Glomerular endothelial cell (primary cell): ENCODE measurements around the gene XPR1. TPM values are rescaled to one million over a fixed set of nuclear protein-coding genes. Genes with fewer than 3 reads are reported as not detected.

Source experiments
- DNase-seq: peaks from one replicate; pipeline ENCODE4 v3.0.0-alpha.2; 2011; ENCODE audit warnings: low read depth, low spot score; ENCODE audit errors: extremely low read depth
- total RNA-seq: library from RNA; depleted of rRNA; stranded (reverse); fragments of >200 nt; gene quantifications from 2 replicates; pipeline ENCODE4 v1.2.3, GENCODE V29; 2015

Gene XPR1
- total RNA-seq, 1 donor from 2014 or later = 24.2 TPM

DNA sequence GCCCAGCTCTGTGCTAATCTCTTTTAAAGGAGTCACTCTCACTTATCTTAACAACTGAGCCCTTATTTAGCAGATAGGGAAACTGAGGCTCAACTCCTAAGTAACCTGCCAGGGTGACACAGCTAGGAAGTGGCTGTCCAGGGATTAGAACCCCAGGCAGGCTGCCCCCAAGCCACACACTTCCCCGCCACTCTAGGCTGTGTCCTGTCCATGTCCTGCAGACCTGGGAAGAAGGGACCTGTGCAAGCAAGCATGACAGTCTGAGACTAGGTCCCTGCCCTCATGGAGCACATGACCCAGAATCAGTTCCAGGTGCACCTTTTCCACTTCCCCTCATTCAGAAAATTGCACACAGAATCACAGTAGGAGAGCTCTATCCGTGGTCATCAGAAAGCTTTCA, 293.1 kb downstream of the XPR1 start:
- no peak for DNase-seq

- no peak for DNase-seq
Measured at GRCh38 chr1:180925471-180926051, 293.7 kb downstream of the XPR1 start.

DNA sequence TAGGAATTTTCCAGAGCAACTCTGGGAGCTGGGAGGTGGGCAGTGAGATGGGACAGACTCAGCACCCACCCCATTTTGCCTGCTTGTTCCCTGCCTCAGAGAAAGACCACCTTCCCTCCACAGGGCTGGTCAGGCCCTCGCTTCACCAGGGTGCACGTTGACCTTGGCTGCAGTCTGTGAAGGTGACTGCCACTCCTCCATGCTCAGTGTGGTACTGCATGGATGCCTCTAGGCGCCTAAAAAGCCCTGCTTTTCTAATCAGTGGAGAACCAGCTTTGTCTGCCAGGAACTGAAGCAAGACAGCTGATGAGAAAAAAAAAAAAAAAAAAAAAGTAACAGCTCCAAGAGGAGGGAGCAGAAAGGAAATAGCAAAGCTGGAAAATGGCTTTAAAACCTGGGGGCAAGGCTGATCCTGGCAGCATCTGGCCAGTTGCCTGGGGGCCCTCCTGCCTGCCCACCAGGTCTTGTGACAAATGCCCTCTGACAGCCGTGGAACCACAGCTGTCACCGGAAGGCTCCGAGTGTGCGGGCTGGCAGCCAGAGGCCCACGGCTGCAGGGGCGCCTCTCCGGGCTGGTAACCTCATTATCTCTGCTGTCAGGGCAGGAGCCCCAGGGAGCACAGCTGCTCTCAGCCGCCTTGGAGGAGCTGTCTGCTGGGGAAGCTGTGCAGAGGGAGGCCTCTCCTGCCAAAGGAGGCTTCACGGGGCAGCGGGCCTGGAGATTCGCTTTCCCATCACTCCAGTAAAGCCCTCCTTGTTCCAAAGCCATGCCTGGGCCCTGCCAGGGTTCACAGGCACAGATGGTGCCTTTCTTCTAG, 294.6 kb downstream of the XPR1 start:
- no peak for DNase-seq

GRCh38 chr1:180927348-180927747, 295.5 kb downstream of the XPR1 start:
- DNase-seq = no peak

GRCh38 chr1:180927841-180928240, 296.0 kb downstream of the XPR1 start:
- DNase-seq = no peak

- DNase-seq = no peak
Measured at GRCh38 chr1:180928331-180929230, 296.8 kb downstream of the XPR1 start.

DNA sequence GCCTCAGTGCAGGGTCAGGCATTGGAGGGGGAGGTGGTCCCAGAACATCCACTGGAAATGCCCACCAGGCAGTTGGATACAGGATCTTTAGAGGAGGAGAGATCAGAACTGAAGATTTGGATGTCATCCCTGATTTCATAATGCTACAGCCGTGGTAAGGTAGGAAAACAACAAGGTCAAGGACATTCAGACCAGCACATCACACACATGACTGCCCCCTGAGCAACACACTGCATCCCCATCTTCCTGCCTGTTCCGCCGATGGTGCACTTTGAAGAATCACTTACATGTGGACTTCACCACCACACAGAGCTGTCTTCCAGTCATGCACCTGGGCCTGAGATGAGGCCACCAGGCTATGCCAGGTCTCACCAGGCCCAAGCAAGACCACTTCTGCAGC, 297.6 kb downstream of the XPR1 start:
- no peak for DNase-seq

- DNase-seq = no peak
Measured at GRCh38 chr1:180930687-180931086, 298.9 kb downstream of the XPR1 start.

GRCh38 chr1:180931529-180931928, 299.7 kb downstream of the XPR1 start:
- DNase-seq = no peak

- DNase-seq = no peak
Measured at GRCh38 chr1:180932378-180932777, 300.6 kb downstream of the XPR1 start.

- DNase-seq = no peak
Measured at GRCh38 chr1:180933141-180933540, 301.3 kb downstream of the XPR1 start.

GRCh38 chr1:180934563-180934962, 302.7 kb downstream of the XPR1 start:
- no peak for DNase-seq

DNA sequence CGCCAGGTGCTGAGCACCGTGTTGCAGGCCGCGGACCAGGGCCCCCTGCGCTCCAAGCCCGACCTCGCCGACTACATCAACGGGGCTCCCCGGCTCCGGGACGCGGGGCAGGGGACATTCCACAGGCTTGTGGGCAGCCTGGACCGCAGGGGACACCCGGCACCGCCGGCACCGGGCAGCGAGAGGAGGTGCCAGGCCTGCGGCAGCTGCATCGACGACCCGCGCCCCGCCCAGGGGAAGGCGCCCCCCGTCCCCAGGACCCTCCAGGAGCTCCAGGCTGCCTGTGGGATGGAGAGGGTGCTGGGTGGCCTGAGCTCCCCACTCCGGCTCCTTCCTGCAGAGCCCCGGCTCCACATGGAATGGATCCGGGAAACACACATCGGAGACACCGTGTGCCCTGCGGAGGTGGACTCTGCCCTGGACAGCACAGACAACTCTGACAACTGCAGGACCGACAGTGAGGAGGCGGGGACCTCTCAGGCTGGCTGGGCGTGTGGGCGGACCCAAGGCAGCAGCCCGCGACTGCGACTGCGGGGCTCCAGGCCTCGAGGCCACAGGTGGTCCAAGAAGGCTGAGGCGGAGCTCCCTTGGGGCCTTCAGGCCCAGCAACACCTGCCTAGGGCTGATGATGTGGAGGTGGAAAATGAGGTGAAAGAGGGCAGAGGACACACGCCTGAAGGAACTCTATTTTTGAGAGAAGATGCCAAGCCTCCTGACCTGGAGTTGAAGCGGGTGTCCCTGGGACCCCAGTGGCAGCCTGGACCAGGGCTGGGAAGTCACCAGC, 303.7 kb downstream of the XPR1 start:
- DNase-seq = no peak

DNA sequence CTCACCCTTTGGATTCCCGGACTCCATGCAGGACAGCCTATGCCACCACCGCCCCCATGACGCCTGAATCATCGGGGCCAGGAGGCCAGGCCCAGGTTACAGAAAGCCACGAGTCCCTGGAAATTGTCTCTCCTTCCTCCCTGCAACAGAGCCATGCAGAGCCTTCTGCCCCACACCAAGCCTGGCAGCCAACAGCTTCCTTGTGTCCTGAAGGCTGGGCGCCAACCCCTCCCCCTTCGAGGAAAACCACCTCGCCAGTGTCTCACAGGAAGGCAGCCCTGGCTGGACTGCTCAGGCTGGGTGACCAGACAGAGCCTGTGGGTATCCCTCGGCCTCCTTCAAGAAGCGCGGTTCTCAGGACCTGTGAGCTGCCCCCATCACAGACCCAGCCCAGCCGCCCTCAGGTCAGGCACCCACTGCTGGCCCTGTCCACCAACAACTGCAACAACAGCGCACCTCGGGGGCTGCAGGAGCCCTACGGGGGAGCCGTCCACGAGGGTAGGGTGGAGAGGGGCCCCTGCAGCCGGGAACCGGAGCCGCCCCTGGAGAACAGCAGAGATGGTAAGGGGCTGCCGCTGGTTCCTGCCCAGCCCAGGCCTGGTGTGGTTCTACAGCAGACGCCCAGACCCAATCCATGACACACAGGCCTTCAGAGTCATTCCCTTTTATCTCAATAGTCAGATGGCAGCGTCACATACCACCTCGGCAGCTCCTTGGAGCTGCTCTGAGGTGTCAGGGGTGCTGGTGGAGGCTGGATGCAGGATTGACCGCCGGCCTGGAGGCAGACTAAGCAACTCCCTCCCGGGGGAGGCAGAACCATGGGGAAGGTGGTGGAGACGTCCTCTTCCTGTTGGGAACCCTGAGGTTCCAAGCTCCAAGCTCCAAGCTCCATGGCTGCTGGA, 304.5 kb downstream of the XPR1 start:
- no peak for DNase-seq

DNA sequence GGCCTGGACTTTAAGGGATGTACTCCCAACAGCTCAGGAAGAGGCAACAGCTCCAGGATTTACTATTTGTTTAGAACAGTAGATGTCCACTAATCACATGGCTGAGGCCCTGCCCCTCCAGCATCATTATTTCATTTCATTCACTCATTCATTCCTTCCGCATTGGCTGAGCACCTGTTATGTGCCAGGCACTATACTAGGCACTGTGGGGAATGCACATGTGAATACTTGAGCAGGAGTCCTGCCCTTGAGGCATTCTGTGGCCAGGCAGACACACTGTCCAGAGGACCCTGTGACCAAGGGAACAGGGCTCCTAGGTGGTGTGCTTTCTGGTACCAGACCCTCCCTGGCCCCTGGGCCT, 305.2 kb downstream of the XPR1 start:
- DNase-seq = no peak

DNA sequence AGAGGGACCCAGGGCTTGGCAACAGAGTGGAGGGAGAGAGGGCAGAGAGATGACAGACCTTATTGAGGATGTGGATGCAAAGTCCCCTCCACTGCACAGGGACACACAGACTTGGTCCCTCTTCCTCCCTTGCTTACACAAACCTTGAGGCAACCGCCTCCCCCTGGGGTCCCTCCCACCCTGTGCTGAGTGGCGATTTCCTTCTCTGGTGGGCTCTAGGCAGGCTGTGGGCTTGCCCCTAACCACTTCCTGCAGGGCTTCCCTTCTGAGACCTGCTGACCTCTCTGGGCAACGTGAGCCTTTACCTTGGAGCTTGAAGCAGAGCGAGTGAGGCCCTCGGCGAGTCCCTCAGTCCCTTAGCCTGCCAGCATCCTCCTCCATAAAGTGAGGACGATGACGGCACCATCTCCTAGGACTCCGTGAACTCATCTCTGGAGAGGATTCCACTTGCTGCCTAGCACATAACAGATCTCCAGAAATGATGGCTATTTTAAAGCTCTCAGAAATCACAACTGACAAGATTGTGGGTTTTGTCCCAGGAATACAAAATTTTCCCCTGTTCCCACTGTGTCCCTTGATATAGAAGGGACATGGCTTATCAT, 305.9 kb downstream of the XPR1 start:
- DNase-seq = no peak

DNA sequence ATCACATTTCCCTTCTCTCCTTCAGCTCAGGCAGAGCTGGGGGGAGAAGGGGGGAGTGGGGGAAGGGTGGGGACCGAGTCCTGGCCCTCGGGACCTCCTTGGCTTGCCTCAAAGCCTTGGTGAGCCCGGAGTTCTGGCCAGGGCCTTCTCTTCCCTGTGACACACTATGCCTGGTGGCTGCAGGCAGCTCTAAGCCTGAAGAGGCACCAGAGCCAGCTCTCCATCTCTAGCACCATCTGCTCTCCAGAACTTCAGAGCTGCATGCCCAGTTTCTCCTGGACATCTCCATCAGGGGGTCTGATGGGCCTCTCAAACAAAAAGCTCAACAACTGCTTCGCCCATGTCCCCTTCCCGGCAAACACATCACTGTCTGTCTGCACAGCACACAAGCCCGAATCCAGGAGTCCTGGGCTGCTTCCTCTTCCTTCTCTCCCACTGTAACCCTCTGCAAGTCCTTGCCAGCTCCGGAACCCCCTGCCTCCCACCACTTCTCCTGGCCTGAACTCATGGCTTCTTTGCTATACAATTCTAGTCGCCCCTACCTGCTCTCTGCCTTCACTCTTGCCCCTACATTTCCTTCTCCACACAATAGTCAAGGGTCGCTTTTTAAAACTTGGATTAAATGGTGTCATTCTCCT, 307.4 kb downstream of the XPR1 start:
- DNase-seq = no peak

- no peak for DNase-seq
Measured at GRCh38 chr1:180939711-180940103, 307.9 kb downstream of the XPR1 start.
